NCI-H1417 treated with DMSO at 0.1 percent for 48 hours (cell line): ENCODE results near the gene SECISBP2L.
"Not testable (repeated sequence)": the region's sequence is repeated elsewhere in the genome, so short reads cannot be mapped to it uniquely, and the experiment has no call there.

Source experiments
- DNase-seq: peaks from one replicate; lab custom pipeline; 2025; lab: John Stamatoyannopoulos, UW

Gene SECISBP2L

GRCh38 chr15:49046220-49047102, at the start of gene SECISBP2L:
SECISBP2L (minus strand) TSS chr15:49046446; CDS start chr15:49046299, 147 bp downstream.
- peak; percentile 68 for DNase-seq

GRCh38 chr15:49094923-49095322, 48.7 kb upstream of the SECISBP2L start:
- DNase-seq, result no peak

GRCh38 chr15:49093252-49094105, 47.2 kb upstream of the SECISBP2L start:
- no peak for DNase-seq

GRCh38 chr15:49088996-49089395, 42.8 kb upstream of the SECISBP2L start:
- no peak for DNase-seq

- DNase-seq, result no peak
Observed at GRCh38 chr15:49085696-49086459, 39.6 kb upstream of the SECISBP2L start.

- DNase-seq, result no peak
Observed at GRCh38 chr15:49084285-49084570, 38.0 kb upstream of the SECISBP2L start.

- no peak for DNase-seq
Observed at GRCh38 chr15:49083401-49084284, 37.4 kb upstream of the SECISBP2L start.

GRCh38 chr15:49082960-49083359, 36.7 kb upstream of the SECISBP2L start:
- no peak for DNase-seq

GRCh38 chr15:49079340-49080039, 33.2 kb upstream of the SECISBP2L start:
- no peak for DNase-seq

GRCh38 chr15:49075881-49076280, 29.6 kb upstream of the SECISBP2L start:
- DNase-seq, result no peak

- DNase-seq, result not testable (repeated sequence)
Observed at GRCh38 chr15:49074589-49075287, 28.5 kb upstream of the SECISBP2L start.

GRCh38 chr15:49066372-49066771, 20.1 kb upstream of the SECISBP2L start:
- DNase-seq, result no peak

GRCh38 chr15:49064884-49065283, 18.6 kb upstream of the SECISBP2L start:
- DNase-seq, result no peak

GRCh38 chr15:49064281-49064653, 18.0 kb upstream of the SECISBP2L start:
- no peak for DNase-seq

- no peak for DNase-seq
Observed at GRCh38 chr15:49063402-49064280, 17.4 kb upstream of the SECISBP2L start.

- DNase-seq, result no peak
Observed at GRCh38 chr15:49062900-49063299, 16.7 kb upstream of the SECISBP2L start.

GRCh38 chr15:49060710-49061495, 14.7 kb upstream of the SECISBP2L start:
- no peak for DNase-seq

GRCh38 chr15:49059491-49059890, 13.2 kb upstream of the SECISBP2L start:
- no peak for DNase-seq
